Endodermal cell (in vitro differentiated cells): ENCODE measurements around the gene TRMT112. TPM values are rescaled to one million over a fixed set of nuclear protein-coding genes. Genes with fewer than 3 reads are reported as not detected.

Source experiments
- DNase-seq: peaks from one replicate; pipeline ENCODE4 v3.0.0-alpha.2; 2017
- H3K27ac ChIP-seq: 2 replicates; pipeline ENCODE4 v1.5.1; 2013; ENCODE audit warnings: mild to moderate bottlenecking, low read depth, low read length, moderate library complexity
- H3K27me3 ChIP-seq: 2 replicates; pipeline ENCODE4 v1.6.1; 2013; ENCODE audit warnings: mild to moderate bottlenecking, low read length, moderate library complexity; ENCODE audit not compliant: insufficient read depth, control insufficient read depth, poor library complexity, severe bottlenecking
- H3K36me3 ChIP-seq: 2 replicates; pipeline ENCODE4 v1.7.0; 2013; ENCODE audit warnings: mild to moderate bottlenecking, low read length, moderate library complexity; ENCODE audit not compliant: control insufficient read depth, insufficient read depth
- H3K4me1 ChIP-seq: one replicate; pipeline ENCODE4 v1.7.0; 2013; ENCODE audit warnings: low read length; ENCODE audit not compliant: control insufficient read depth, insufficient read depth
- H3K4me3 ChIP-seq: 2 replicates; pipeline ENCODE4 v1.5.1; 2013; ENCODE audit warnings: mild to moderate bottlenecking, low read length, moderate library complexity
- H3K9ac ChIP-seq: 2 replicates; pipeline ENCODE4 v1.6.1; 2013; ENCODE audit warnings: mild to moderate bottlenecking, low read length, moderate library complexity; ENCODE audit not compliant: poor library complexity, severe bottlenecking; ENCODE audit errors: extremely low read depth
- H3K9me3 ChIP-seq: 2 replicates; pipeline ENCODE4 v1.6.1; 2013; ENCODE audit warnings: mild to moderate bottlenecking, low read length, moderate library complexity; ENCODE audit not compliant: control insufficient read depth
- H3K27ac Mint-ChIP-seq: 2 replicates; pipeline ENCODE4 v1.8.0; 2020; ENCODE audit warnings: mixed read lengths
- H3K27me3 Mint-ChIP-seq: 2 replicates; pipeline ENCODE4 v1.8.0; 2021; ENCODE audit warnings: mild to moderate bottlenecking, mixed read lengths; ENCODE audit not compliant: insufficient read depth
- H3K36me3 Mint-ChIP-seq: 2 replicates; pipeline ENCODE4 v1.8.0; 2020; ENCODE audit warnings: low read depth, mixed read lengths
- H3K4me1 Mint-ChIP-seq: 2 replicates; pipeline ENCODE4 v1.8.0; 2020; ENCODE audit warnings: mixed read lengths
- H3K4me3 Mint-ChIP-seq: 2 replicates; pipeline ENCODE4 v1.8.0; 2020; ENCODE audit warnings: mild to moderate bottlenecking, moderate library complexity, mixed read lengths
- H3K9me3 Mint-ChIP-seq: 2 replicates; pipeline ENCODE4 v1.8.0; 2020; ENCODE audit warnings: mild to moderate bottlenecking, mixed read lengths
- CTCF ChIP-seq: fragments of 200-600 bp; sonication (generic); conservative IDR thresholded peaks from 2 replicates; pipeline ENCODE4 v1.5.0; 2021; ENCODE audit warnings: antibody characterized with exemption, mild to moderate bottlenecking
- WGBS, 2 experiments: methylation state at CpG; one replicate each; pipeline versions ENCODE4 v1.1.5 to v1.1.7; 2013; ENCODE audit warnings: missing lambda C conversion rate in 2 of 2, mixed read lengths in 1 of 2; ENCODE audit not compliant: insufficient coverage in 1 of 2, insufficient read length in 1 of 2; 5-methylcytosine and 5-hydroxymethylcytosine counted together
- total RNA-seq, 2 donors: library from RNA; stranded (reverse); fragmentation: NEBNext Ultra II Directional in 1 of 2; extraction: Animal tissue kit (Norgen Biotek cat#: 25700) in 1 of 2; gene quantifications; 2 replicates in 1 of 2; 3 replicates in 1 of 2; pipeline ENCODE4 v1.2.1, GENCODE V29; 2021

TRMT112 gene
- total RNA-seq, 2 donors from 2014 or later, result 265 to 352 TPM

- H3K4me1 ChIP-seq, result no peaks in the 10 kb centered on the region
- H3K9ac ChIP-seq, result peak within 1 kb of the TSS; percentile 28
- Mint-ChIP-seq H3K27me3 (peaks cover 17% of the 10 kb centered on the region), H3K4me3 (peak within 1 kb of the TSS; percentile 69), H3K9me3 (no peaks in the 10 kb centered on the region), H3K27ac (peak within 1 kb of the TSS; percentile 87), H3K4me1 (peaks cover 4% of the 10 kb centered on the region), H3K36me3 (peaks cover 19% of the 10 kb centered on the region)
- H3K27ac ChIP-seq, result peak within 1 kb of the TSS; percentile 9
- H3K4me3 ChIP-seq, result peak within 1 kb of the TSS; percentile 84
- H3K27me3 ChIP-seq, result peaks cover 10% of the 10 kb centered on the region
- WGBS, 2 experiments, result 0% methylated on average over 22 to 100 of the region's 102 CpGs
- peaks cover 10% of the 10 kb centered on the region for H3K36me3 ChIP-seq
- peak; percentile 92 for DNase-seq
- no peak for TF ChIP-seq CTCF
- no peaks in the 10 kb centered on the region for H3K9me3 ChIP-seq
Observed at GRCh38 chr11:64284962-64285884, 32.1 kb downstream of the TRMT112 start, which contains the start of gene GPR137. TSS of gene GPR137 (plus strand) at chr11:64285848. CDS start at chr11:64286525, 677 bp downstream.

- Histone ChIP-seq H3K27me3 (peaks cover under 1% of the 10 kb centered on the region), H3K27ac (peak within 1 kb of the TSS; percentile 9), H3K36me3 (peaks cover 10% of the 10 kb centered on the region), H3K9ac (peak within 1 kb of the TSS; percentile 77), H3K9me3 (no peaks in the 10 kb centered on the region), H3K4me3 (peak within 1 kb of the TSS; percentile 84), H3K4me1 (no peaks in the 10 kb centered on the region)
- no peak for TF ChIP-seq CTCF
- Mint-ChIP-seq H3K9me3 (no peaks in the 10 kb centered on the region), H3K27me3 (peaks cover 8% of the 10 kb centered on the region), H3K36me3 (peaks cover 18% of the 10 kb centered on the region), H3K4me3 (peak within 1 kb of the TSS; percentile 69), H3K27ac (peak within 1 kb of the TSS; percentile 87), H3K4me1 (peaks cover 4% of the 10 kb centered on the region)
- 10 to 14% methylated on average over 21 to 44 of the region's 44 CpGs for WGBS, 2 experiments
- peak; percentile 99 for DNase-seq
Observed at GRCh38 chr11:64284048-64284961, 33.1 kb downstream of the TRMT112 start, which contains the start of gene BAD. TSS of gene BAD (minus strand) at chr11:64284665. CDS start at chr11:64284368, 297 bp downstream.

- no peak overlapping the region for H3K27ac ChIP-seq
- H3K4me1 ChIP-seq, result no peaks in the 10 kb centered on the region
- Mint-ChIP-seq H3K36me3 (peaks cover 22% of the 10 kb centered on the region), H3K27ac (no peak overlapping the region), H3K4me1 (peaks cover 4% of the 10 kb centered on the region), H3K27me3 (no peaks in the 10 kb centered on the region), H3K9me3 (no peaks in the 10 kb centered on the region), H3K4me3 (peak overlapping the region; percentile 69)
- no peak overlapping the region for H3K9ac ChIP-seq
- H3K9me3 ChIP-seq, result no peaks in the 10 kb centered on the region
- 94 to 97% methylated on average over 3 of the region's 3 CpGs for WGBS, 2 experiments
- peaks cover 13% of the 10 kb centered on the region for H3K36me3 ChIP-seq
- no peaks in the 10 kb centered on the region for H3K27me3 ChIP-seq
- DNase-seq, result no peak
- no peak for TF ChIP-seq CTCF
- no peak overlapping the region for H3K4me3 ChIP-seq
Observed at GRCh38 chr11:64283092-64283491, 34.3 kb downstream of the TRMT112 start.
